SK-N-SH (cell line): ENCODE measurements around the gene SLC5A3.

Experiments used
- CTCF ChIP-seq: fragments of 200-600 bp; sonication (generic); IDR thresholded peaks from 2 replicates; pipeline ENCODE4 v1.6.1; 2017; ENCODE audit warnings: antibody characterized with exemption, mild to moderate bottlenecking, moderate library complexity
- EZH2phosphoT487 ChIP-seq: fragments of 200-600 bp; sonication (generic); IDR thresholded peaks from 2 replicates; pipeline ENCODE4 v1.6.1; 2017; ENCODE audit warnings: low read depth, mixed run types, mild to moderate bottlenecking, antibody characterized with exemption, moderate library complexity, borderline replicate concordance
- MAX ChIP-seq: IDR thresholded peaks from 2 replicates; pipeline ENCODE4 v1.4.0; 2012; ENCODE audit warnings: low read depth
- RCOR1 ChIP-seq: fragments of 150-350 bp; IDR thresholded peaks from 2 replicates; pipeline ENCODE4 v1.6.1; 2017; ENCODE audit warnings: antibody characterized with exemption, low read length
- RFX5 ChIP-seq: IDR thresholded peaks from 2 replicates; pipeline ENCODE4 v1.6.1; 2012; ENCODE audit warnings: mild to moderate bottlenecking, improper control_type of control experiment, low read length
- SMC3 ChIP-seq: IDR thresholded peaks from 2 replicates; pipeline ENCODE4 v1.6.1; 2012; ENCODE audit warnings: low read depth, low read length, improper control_type of control experiment
- USF2 ChIP-seq: fragments of 150-350 bp; IDR thresholded peaks from 2 replicates; pipeline ENCODE4 v1.6.1; 2017; ENCODE audit warnings: antibody characterized with exemption, low read length, low read depth, borderline replicate concordance

GRCh38 chr21:34035619-34036354, 37.6 kb upstream of the SLC5A3 start:
- TF ChIP-seq CTCF = no peak
- TF ChIP-seq USF2 = no peak
- TF ChIP-seq MAX = no peak
- TF ChIP-seq RFX5 = no peak
- no peak for TF ChIP-seq EZH2phosphoT487
- no peak for TF ChIP-seq SMC3
- TF ChIP-seq RCOR1 = no peak
